ENCODE data around the gene NTM. TPM values are rescaled to one million over a fixed set of nuclear protein-coding genes. Genes with fewer than 3 reads are reported as not detected.

The NTM gene
- total RNA-seq, 1 experiment from 2014 or later = 9.9 TPM

GRCh38 chr11:132052342-132052741, 681.9 kb downstream of the NTM start:
- no peak overlapping the region for H3K23ac ChIP-seq (ENCODE audit: insufficient read length, low read depth, low read length)
- no peak for DNase-seq
- Mint-ChIP-seq H3K27ac (peak overlapping the region in 1 of 3 experiments; percentile 56; a peak in 1 of 7 replicates), H3K4me1 (peaks cover 30 to 35% of the 10 kb centered on the region in 2 experiments), H3K9me3 (no peaks in the 10 kb centered on the region), H3K27me3 (ENCODE audit: low read depth) (no peaks in the 10 kb centered on the region), H3K4me3 (no peak overlapping the region), H3K36me3 (ENCODE audit: insufficient read depth in 1 of 3, low read depth in 3 of 3) (no peaks in the 10 kb centered on the region)
- TF ChIP-seq, protein P1, sequence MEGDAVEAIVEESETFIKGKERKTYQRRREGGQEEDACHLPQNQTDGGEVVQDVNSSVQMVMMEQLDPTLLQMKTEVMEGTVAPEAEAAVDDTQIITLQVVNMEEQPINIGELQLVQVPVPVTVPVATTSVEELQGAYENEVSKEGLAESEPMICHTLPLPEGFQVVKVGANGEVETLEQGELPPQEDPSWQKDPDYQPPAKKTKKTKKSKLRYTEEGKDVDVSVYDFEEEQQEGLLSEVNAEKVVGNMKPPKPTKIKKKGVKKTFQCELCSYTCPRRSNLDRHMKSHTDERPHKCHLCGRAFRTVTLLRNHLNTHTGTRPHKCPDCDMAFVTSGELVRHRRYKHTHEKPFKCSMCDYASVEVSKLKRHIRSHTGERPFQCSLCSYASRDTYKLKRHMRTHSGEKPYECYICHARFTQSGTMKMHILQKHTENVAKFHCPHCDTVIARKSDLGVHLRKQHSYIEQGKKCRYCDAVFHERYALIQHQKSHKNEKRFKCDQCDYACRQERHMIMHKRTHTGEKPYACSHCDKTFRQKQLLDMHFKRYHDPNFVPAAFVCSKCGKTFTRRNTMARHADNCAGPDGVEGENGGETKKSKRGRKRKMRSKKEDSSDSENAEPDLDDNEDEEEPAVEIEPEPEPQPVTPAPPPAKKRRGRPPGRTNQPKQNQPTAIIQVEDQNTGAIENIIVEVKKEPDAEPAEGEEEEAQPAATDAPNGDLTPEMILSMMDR (conservative IDR thresholded peaks at IDR 0.05) = no peak
- no peak overlapping the region for H3K18ac ChIP-seq (ENCODE audit: insufficient read length, low read depth, low read length)
- no peak overlapping the region for H2BK20ac ChIP-seq (ENCODE audit: low read depth, low read length, poor library complexity, severe bottlenecking)
- no peak overlapping the region for H2BK15ac ChIP-seq (ENCODE audit: low read depth, low read length)
- no peak overlapping the region for H4K8ac ChIP-seq (replicated peaks; ENCODE audit: insufficient read length, low read depth, low read length)
- no peaks in the 10 kb centered on the region for H3K27me3 ChIP-seq (ENCODE audit: insufficient read depth, low read length)
- peaks cover 9% of the 10 kb centered on the region; the same call in 1 of the 2 replicates for H3K4me1 ChIP-seq (ENCODE audit: insufficient read depth, low read length)
- H3T11ph ChIP-seq (ENCODE audit: low read length) = no peak overlapping the region
- no peak overlapping the region for H4K91ac ChIP-seq (ENCODE audit: insufficient read length, low read depth, low read length)
- no peak overlapping the region for H3K4ac ChIP-seq (ENCODE audit: low read depth, low read length)
- H2AFZ ChIP-seq (ENCODE audit: low read length) = no peak overlapping the region
- H3K9me3 ChIP-seq (ENCODE audit: control insufficient read depth, low read depth, low read length) = no peaks in the 10 kb centered on the region
- no peaks in the 10 kb centered on the region for H3K79me2 ChIP-seq (ENCODE audit: insufficient read depth, low read length)
- H2BK120ac ChIP-seq (ENCODE audit: low read depth, low read length, poor library complexity, severe bottlenecking) = no peak overlapping the region
- no peak overlapping the region for H3K9ac ChIP-seq (ENCODE audit: extremely low read depth, insufficient read length, low read length)
- no peaks in the 10 kb centered on the region for H4K20me1 ChIP-seq (ENCODE audit: control insufficient read depth, insufficient read depth, insufficient read length)
- H3K14ac ChIP-seq (ENCODE audit: insufficient read depth, low read length) = no peak overlapping the region
- H4K5ac ChIP-seq (ENCODE audit: insufficient read length, low read depth, low read length) = no peak overlapping the region
- no peak overlapping the region for H3K27ac ChIP-seq (ENCODE audit: insufficient read length, low read depth, low read length)
- no peak overlapping the region for H3K4me2 ChIP-seq (ENCODE audit: insufficient read depth, insufficient read length, low read length)
- WGBS (ENCODE audit: extremely low coverage, insufficient read length, low lambda C conversion rate) = no CpG with 5 or more reads among the region's 2 CpGs
- no peaks in the 10 kb centered on the region for H3K23me2 ChIP-seq (ENCODE audit: insufficient read length, low read depth, low read length, poor library complexity, severe bottlenecking)
- no peak overlapping the region for H3K56ac ChIP-seq (ENCODE audit: insufficient read length, low read depth, low read length)
- no peaks in the 10 kb centered on the region for H3K79me1 ChIP-seq (ENCODE audit: insufficient read depth, low read depth, low read length, poor library complexity, severe bottlenecking)
- no peak overlapping the region for H2BK12ac ChIP-seq (ENCODE audit: insufficient read length, low read depth, low read length)
- no peak overlapping the region for H2AK5ac ChIP-seq (ENCODE audit: insufficient read length, low read length)
- H2BK5ac ChIP-seq (ENCODE audit: insufficient read length, low read length) = no peak overlapping the region
